ENCODE data around the gene AFF1. TPM values are rescaled to one million over a fixed set of nuclear protein-coding genes. Genes with fewer than 3 reads are reported as not detected.

The AFF1 gene
- total and polyA plus RNA-seq, 2 donors (not counting 1 experiment from before 2014, with no cell fraction given), result 15.5 to 21.1 TPM

- no peaks in the 10 kb centered on the region for H3K36me3 ChIP-seq (ENCODE audit: control insufficient read depth, insufficient read depth, low read length)
- TF ChIP-seq CTCF (conservative IDR thresholded peaks at IDR 0.05 in 1 of 2, IDR thresholded peaks at IDR 0.05 in 1 of 2; ENCODE audit: low read depth in 1 of 2, low read length in 2 of 2) (no peak), EZH2 (IDR thresholded peaks at IDR 0.05; ENCODE audit: low read length, missing control alignments) (no peak)
- H3K9ac ChIP-seq (ENCODE audit: insufficient read depth, low read length), result no peak overlapping the region
- no peak overlapping the region for H3K4me2 ChIP-seq (ENCODE audit: extremely low read depth, insufficient read depth, low read length)
- no peaks in the 10 kb centered on the region for H3K27me3 ChIP-seq (ENCODE audit: control insufficient read depth, insufficient read depth, low read length)
- H4K20me1 ChIP-seq (ENCODE audit: control insufficient read depth, extremely low read depth, insufficient read depth, low read length), result no peaks in the 10 kb centered on the region
- no peak overlapping the region for H2AFZ ChIP-seq (ENCODE audit: low read length)
- DNase-seq (ENCODE audit: low read depth in 2 of 2), result peak in 1 of 2 donors; percentile 33
- no peak overlapping the region for H3K4me3 ChIP-seq (replicated peaks in 1 of 4; ENCODE audit: control extremely low read depth in 1 of 4, insufficient read depth in 1 of 4, low read depth in 3 of 4, low read length in 4 of 4)
- no peaks in the 10 kb centered on the region for H3K79me2 ChIP-seq (ENCODE audit: control insufficient read depth, insufficient read depth, low read length)
- H3K4me1 ChIP-seq (ENCODE audit: control insufficient read depth, extremely low read depth, insufficient read depth, low read length), result no peaks in the 10 kb centered on the region
- no peak overlapping the region for H3K27ac ChIP-seq (ENCODE audit: insufficient read depth, low read length)
- H3K9me3 ChIP-seq (ENCODE audit: control insufficient read depth, insufficient read depth, low read depth, low read length), result no peaks in the 10 kb centered on the region
These were observed 38.2 kb downstream of the AFF1 start for GRCh38 chr4:86972997-86973396.

- H4K20me1 ChIP-seq (ENCODE audit: control insufficient read depth, extremely low read depth, insufficient read depth, low read length), result no peaks in the 10 kb centered on the region
- no peak overlapping the region for H3K27ac ChIP-seq (ENCODE audit: insufficient read depth, low read length)
- no peaks in the 10 kb centered on the region for H3K27me3 ChIP-seq (ENCODE audit: control insufficient read depth, insufficient read depth, low read length)
- no peak for DNase-seq (ENCODE audit: low read depth in 2 of 2)
- no peak overlapping the region for H2AFZ ChIP-seq (ENCODE audit: low read length)
- no peak overlapping the region for H3K4me2 ChIP-seq (ENCODE audit: extremely low read depth, insufficient read depth, low read length)
- H3K9ac ChIP-seq (ENCODE audit: insufficient read depth, low read length), result no peak overlapping the region
- H3K79me2 ChIP-seq (ENCODE audit: control insufficient read depth, insufficient read depth, low read length), result no peaks in the 10 kb centered on the region
- no peak overlapping the region for H3K4me3 ChIP-seq (replicated peaks in 1 of 4; ENCODE audit: control extremely low read depth in 1 of 4, insufficient read depth in 1 of 4, low read depth in 3 of 4, low read length in 4 of 4)
- no peaks in the 10 kb centered on the region for H3K9me3 ChIP-seq (ENCODE audit: control insufficient read depth, insufficient read depth, low read depth, low read length)
- TF ChIP-seq EZH2 (IDR thresholded peaks at IDR 0.05; ENCODE audit: low read length, missing control alignments) (no peak), CTCF (conservative IDR thresholded peaks at IDR 0.05 in 1 of 2, IDR thresholded peaks at IDR 0.05 in 1 of 2; ENCODE audit: low read depth in 1 of 2, low read length in 2 of 2) (no peak)
- no peaks in the 10 kb centered on the region for H3K36me3 ChIP-seq (ENCODE audit: control insufficient read depth, insufficient read depth, low read length)
- H3K4me1 ChIP-seq (ENCODE audit: control insufficient read depth, extremely low read depth, insufficient read depth, low read length), result no peaks in the 10 kb centered on the region
These were observed 38.9 kb downstream of the AFF1 start for GRCh38 chr4:86973668-86974067.

- Histone ChIP-seq H3K9me3 (ENCODE audit: control insufficient read depth, insufficient read depth, low read depth, low read length) (no peaks in the 10 kb centered on the region), H4K20me1 (ENCODE audit: control insufficient read depth, extremely low read depth, insufficient read depth, low read length) (no peaks in the 10 kb centered on the region), H3K4me3 (replicated peaks in 1 of 4; ENCODE audit: control extremely low read depth in 1 of 4, insufficient read depth in 1 of 4, low read depth in 3 of 4, low read length in 4 of 4) (no peak overlapping the region), H3K27me3 (ENCODE audit: control insufficient read depth, insufficient read depth, low read length) (no peaks in the 10 kb centered on the region), H3K27ac (ENCODE audit: insufficient read depth, low read length) (no peak overlapping the region), H3K4me2 (ENCODE audit: extremely low read depth, insufficient read depth, low read length) (no peak overlapping the region), H3K9ac (ENCODE audit: insufficient read depth, low read length) (no peak overlapping the region), H3K4me1 (ENCODE audit: control insufficient read depth, extremely low read depth, insufficient read depth, low read length) (no peaks in the 10 kb centered on the region), H3K36me3 (ENCODE audit: control insufficient read depth, insufficient read depth, low read length) (no peaks in the 10 kb centered on the region), H2AFZ (ENCODE audit: low read length) (no peak overlapping the region), H3K79me2 (ENCODE audit: control insufficient read depth, insufficient read depth, low read length) (no peaks in the 10 kb centered on the region)
- no peak for DNase-seq (ENCODE audit: low read depth in 2 of 2)
- no peak for TF ChIP-seq EZH2 (IDR thresholded peaks at IDR 0.05; ENCODE audit: low read length, missing control alignments)
- TF ChIP-seq CTCF (conservative IDR thresholded peaks at IDR 0.05 in 1 of 2, IDR thresholded peaks at IDR 0.05 in 1 of 2; ENCODE audit: low read depth in 1 of 2, low read length in 2 of 2), result no peak
These were observed 39.8 kb downstream of the AFF1 start for GRCh38 chr4:86974551-86974994.
